ENCODE measurements around the gene MIOS. TPM values are rescaled to one million over a fixed set of nuclear protein-coding genes. Genes with fewer than 3 reads are reported as not detected.

MIOS gene
- total RNA-seq, 4 donors from 2014 or later = 68.4 to 336 (median 280) TPM

DNA sequence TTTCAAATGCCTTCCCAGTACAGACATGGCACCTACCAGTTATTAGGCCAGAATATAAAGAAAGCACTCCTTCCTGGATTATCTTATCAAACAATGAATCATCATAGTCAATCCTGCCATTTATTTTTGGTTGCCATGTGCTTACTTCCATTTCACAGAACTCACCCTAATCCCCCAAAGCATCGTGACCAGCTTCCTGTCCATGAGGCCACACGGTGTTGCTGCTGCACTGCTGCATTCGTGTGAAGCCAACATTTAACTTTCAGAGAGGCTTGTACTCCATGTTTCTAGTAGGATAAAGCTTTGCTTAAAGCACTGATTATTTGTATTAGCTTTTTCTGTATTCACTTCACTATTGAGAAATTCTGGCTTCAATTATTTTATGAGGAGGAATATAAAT, 45.4 kb upstream of the MIOS start:
- intact Hi-C loops (cut with DNase I; ENCODE audit: low total_unique reads) (no loop called here), in situ Hi-C loops (cut with MboI; ENCODE audit: low sequenced_read_pairs in 4 of 4) (no loop called here)
- Histone ChIP-seq H3K36me3 (no peaks in the 10 kb centered on the region), H3K4me3 (no peak overlapping the region), H3K9me3 (no peaks in the 10 kb centered on the region), H3K27ac (no peak overlapping the region), H3K4me1 (no peaks in the 10 kb centered on the region), H3K27me3 (no peaks in the 10 kb centered on the region)
- ATAC-seq (peak; percentile 26 to 56), DNase-seq (no peak)
- TF ChIP-seq POLR2A (IDR thresholded peaks at IDR 0.05) = no peak
- TF ChIP-seq, protein P1, sequence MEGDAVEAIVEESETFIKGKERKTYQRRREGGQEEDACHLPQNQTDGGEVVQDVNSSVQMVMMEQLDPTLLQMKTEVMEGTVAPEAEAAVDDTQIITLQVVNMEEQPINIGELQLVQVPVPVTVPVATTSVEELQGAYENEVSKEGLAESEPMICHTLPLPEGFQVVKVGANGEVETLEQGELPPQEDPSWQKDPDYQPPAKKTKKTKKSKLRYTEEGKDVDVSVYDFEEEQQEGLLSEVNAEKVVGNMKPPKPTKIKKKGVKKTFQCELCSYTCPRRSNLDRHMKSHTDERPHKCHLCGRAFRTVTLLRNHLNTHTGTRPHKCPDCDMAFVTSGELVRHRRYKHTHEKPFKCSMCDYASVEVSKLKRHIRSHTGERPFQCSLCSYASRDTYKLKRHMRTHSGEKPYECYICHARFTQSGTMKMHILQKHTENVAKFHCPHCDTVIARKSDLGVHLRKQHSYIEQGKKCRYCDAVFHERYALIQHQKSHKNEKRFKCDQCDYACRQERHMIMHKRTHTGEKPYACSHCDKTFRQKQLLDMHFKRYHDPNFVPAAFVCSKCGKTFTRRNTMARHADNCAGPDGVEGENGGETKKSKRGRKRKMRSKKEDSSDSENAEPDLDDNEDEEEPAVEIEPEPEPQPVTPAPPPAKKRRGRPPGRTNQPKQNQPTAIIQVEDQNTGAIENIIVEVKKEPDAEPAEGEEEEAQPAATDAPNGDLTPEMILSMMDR (IDR thresholded peaks at IDR 0.05 in 4 of 5, conservative IDR thresholded peaks at IDR 0.05 in 1 of 5) = peak in 1 of 5 experiments; percentile 30

DNA sequence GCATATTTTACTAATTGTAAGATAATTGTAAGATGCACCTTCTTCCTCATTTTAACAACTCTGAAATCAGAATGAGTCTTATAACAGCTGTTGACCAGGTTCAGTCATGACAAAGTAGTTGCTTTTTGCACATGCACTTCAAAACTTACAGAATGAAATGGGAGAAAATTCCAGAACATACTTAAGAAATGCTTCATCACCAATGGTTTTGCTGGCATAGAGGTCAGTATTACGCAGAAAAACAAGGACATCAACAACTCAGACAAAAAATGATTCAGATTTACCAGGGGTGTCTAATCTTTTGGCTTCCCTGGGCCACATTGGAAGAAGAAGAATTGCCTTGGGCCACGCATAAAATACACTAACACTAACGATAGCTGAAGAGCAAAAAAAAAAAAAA, 44.3 kb upstream of the MIOS start:
- Histone ChIP-seq H3K4me3 (no peak overlapping the region), H3K36me3 (no peaks in the 10 kb centered on the region), H3K27ac (no peak overlapping the region), H3K9me3 (no peaks in the 10 kb centered on the region), H3K27me3 (no peaks in the 10 kb centered on the region), H3K4me1 (no peaks in the 10 kb centered on the region)
- TF ChIP-seq, protein P1 (IDR thresholded peaks at IDR 0.05 in 4 of 5, conservative IDR thresholded peaks at IDR 0.05 in 1 of 5) = no peak
- TF ChIP-seq POLR2A (IDR thresholded peaks at IDR 0.05) = no peak
- ATAC-seq (no peak), DNase-seq (no peak)
- in situ Hi-C loops (cut with MboI; ENCODE audit: low sequenced_read_pairs in 4 of 4) (no loop called here), intact Hi-C loops (cut with DNase I; ENCODE audit: low total_unique reads) (no loop called here)

DNA sequence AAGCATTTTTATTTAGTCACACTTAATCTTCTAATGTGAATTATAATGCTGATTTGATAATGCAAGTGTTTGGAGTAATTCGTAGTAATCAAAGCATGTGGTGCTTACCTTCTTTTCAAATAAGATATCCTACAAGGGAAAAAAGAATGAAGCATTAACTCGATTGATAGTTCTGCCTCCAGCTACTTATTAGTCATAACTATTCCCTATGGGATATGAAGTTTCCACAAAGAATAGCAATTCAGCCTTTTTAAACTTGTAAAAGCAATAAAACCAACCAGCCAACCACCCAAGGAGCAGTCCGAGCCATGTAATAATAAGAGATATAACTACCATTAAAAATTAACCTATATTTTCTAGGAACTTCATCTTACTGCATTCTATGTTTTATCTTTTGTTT, 42.6 kb upstream of the MIOS start:
- Histone ChIP-seq H3K4me1 (no peaks in the 10 kb centered on the region), H3K27ac (no peak overlapping the region), H3K27me3 (no peaks in the 10 kb centered on the region), H3K9me3 (no peaks in the 10 kb centered on the region), H3K4me3 (no peak overlapping the region), H3K36me3 (no peaks in the 10 kb centered on the region)
- TF ChIP-seq POLR2A (IDR thresholded peaks at IDR 0.05) = no peak
- TF ChIP-seq, protein P1 (IDR thresholded peaks at IDR 0.05 in 4 of 5, conservative IDR thresholded peaks at IDR 0.05 in 1 of 5) = no peak
- no peak for ATAC-seq
- intact Hi-C loops (cut with DNase I; ENCODE audit: low total_unique reads) (no loop called here), in situ Hi-C loops (cut with MboI; ENCODE audit: low sequenced_read_pairs in 4 of 4) (no loop called here)
- no peak for DNase-seq

DNA sequence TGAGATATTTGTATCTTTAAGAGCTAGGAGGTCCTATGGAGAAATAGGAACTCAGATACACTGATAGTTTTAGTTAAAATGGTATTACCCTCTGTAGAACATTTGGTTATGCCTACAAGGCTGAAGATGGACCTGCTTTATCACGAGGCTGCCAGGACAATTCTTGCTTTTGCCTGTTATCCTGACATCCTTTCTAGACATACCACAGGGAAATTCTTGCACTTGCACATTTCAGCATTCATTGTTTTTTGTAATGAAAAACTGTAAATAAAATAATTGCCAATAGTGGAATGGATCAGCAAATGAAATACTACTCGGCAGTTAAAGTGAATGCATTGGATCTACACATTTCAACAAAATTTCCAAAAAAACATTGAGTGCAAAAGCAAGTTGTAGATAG, 40.7 kb upstream of the MIOS start:
- no peak for TF ChIP-seq POLR2A (IDR thresholded peaks at IDR 0.05)
- TF ChIP-seq, protein P1 (IDR thresholded peaks at IDR 0.05 in 4 of 5, conservative IDR thresholded peaks at IDR 0.05 in 1 of 5) = no peak
- ATAC-seq (no peak), DNase-seq (no peak)
- H3K36me3 ChIP-seq = no peaks in the 10 kb centered on the region
- no peak overlapping the region for H3K27ac ChIP-seq
- in situ Hi-C loops (cut with MboI; ENCODE audit: low sequenced_read_pairs in 4 of 4) = loop anchor here in 2 of 4 donors (25.0 kb wide), 2 partner anchors 89 to 414 kb away; no protein-coding TSS in a partner anchor
- H3K4me1 ChIP-seq = no peaks in the 10 kb centered on the region
- intact Hi-C loops (cut with DNase I; ENCODE audit: low total_unique reads) = no loop called here
- no peak overlapping the region for H3K4me3 ChIP-seq
- no peaks in the 10 kb centered on the region for H3K27me3 ChIP-seq
- no peaks in the 10 kb centered on the region for H3K9me3 ChIP-seq

GRCh38 chr7:7527047-7527446, 39.6 kb upstream of the MIOS start:
- in situ Hi-C loops (cut with MboI; ENCODE audit: low sequenced_read_pairs in 4 of 4) (loop anchor here in 2 of 4 donors (25.0 kb wide), 2 partner anchors 90 to 415 kb away; no protein-coding TSS in a partner anchor), intact Hi-C loops (cut with DNase I; ENCODE audit: low total_unique reads) (no loop called here)
- Histone ChIP-seq H3K4me3 (no peak overlapping the region), H3K4me1 (no peaks in the 10 kb centered on the region), H3K27me3 (no peaks in the 10 kb centered on the region), H3K36me3 (no peaks in the 10 kb centered on the region), H3K9me3 (no peaks in the 10 kb centered on the region), H3K27ac (no peak overlapping the region)
- no peak for DNase-seq
- ATAC-seq = no peak
- TF ChIP-seq, protein P1 (IDR thresholded peaks at IDR 0.05 in 4 of 5, conservative IDR thresholded peaks at IDR 0.05 in 1 of 5) = no peak

Measured in gastrocnemius medialis (tissue), 4 donors.